Measurements from ENCODE around the gene KRTAP10-9.

DNA sequence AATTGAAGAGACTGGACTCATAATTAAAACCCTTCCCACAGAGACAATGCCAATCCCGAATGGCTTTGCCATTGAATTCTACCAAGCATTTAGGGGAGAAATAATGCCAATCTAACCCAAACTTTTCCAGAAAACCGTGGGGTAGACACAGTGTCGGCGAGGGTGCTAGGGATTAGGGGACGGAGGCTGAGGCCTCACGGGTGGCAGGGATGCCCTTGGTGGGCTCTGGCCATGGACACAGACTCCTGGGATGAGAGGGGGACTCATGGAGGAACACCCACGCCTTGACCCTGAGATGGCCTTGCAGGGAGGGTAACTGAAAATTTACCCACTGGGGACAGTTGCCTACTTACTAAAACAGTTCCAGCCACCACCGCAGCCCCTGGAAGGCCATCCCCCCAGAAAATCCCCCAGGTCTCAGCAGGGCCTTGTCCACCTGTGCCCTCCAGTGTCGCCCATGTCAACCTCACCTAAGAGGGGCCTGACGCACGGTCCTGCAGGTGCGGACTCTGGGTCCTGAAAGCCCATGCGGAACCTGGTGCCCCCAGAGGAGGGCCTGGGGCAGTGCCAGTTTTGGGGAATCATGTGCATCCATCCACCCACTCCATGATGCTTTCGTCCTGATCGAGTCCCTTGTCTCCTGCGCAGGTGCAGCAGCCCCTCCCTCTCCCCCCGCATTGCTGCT, 48.4 kb upstream of the KRTAP10-9 start:
- TF ChIP-seq, protein P1, sequence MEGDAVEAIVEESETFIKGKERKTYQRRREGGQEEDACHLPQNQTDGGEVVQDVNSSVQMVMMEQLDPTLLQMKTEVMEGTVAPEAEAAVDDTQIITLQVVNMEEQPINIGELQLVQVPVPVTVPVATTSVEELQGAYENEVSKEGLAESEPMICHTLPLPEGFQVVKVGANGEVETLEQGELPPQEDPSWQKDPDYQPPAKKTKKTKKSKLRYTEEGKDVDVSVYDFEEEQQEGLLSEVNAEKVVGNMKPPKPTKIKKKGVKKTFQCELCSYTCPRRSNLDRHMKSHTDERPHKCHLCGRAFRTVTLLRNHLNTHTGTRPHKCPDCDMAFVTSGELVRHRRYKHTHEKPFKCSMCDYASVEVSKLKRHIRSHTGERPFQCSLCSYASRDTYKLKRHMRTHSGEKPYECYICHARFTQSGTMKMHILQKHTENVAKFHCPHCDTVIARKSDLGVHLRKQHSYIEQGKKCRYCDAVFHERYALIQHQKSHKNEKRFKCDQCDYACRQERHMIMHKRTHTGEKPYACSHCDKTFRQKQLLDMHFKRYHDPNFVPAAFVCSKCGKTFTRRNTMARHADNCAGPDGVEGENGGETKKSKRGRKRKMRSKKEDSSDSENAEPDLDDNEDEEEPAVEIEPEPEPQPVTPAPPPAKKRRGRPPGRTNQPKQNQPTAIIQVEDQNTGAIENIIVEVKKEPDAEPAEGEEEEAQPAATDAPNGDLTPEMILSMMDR (IDR thresholded peaks at IDR 0.05), result no peak
- TF ChIP-seq POLR2A (IDR thresholded peaks at IDR 0.05), result no peak
- TF ChIP-seq POLR2AphosphoS5 (IDR thresholded peaks at IDR 0.05; ENCODE audit: insufficient read depth in 1 of 2, low read depth in 1 of 2), result no peak

All from vagina (tissue), 2 donors.